ENCODE data around the gene DAPK3. TPM values are rescaled to one million over a fixed set of nuclear protein-coding genes. Genes with fewer than 3 reads are reported as not detected.
A peak's percentile ranks its signal among the peaks of the same experiment; 100 is the strongest.

DAPK3 gene
- total RNA-seq, 1 experiment from 2014 or later = 121 TPM

GRCh38 chr19:3984584-3984907, 13.6 kb upstream of the DAPK3 start:
- no CpG with 5 or more reads among the region's 10 CpGs for WGBS (ENCODE audit: extremely low coverage, insufficient read length, low lambda C conversion rate)
- H3K27me3 Mint-ChIP-seq (ENCODE audit: low read depth) = peaks cover 9% of the 10 kb centered on the region

More at GRCh38 chr19:3984584-3984907, 13.6 kb upstream of the DAPK3 start:
- Mint-ChIP-seq H3K27ac (peak overlapping the region; percentile 98 to 99 (median 99)), H3K4me3 (peak overlapping the region; percentile 97 to 99), H3K4me1 (peaks cover 35 to 42% of the 10 kb centered on the region in 2 experiments), H3K9me3 (no peaks in the 10 kb centered on the region; a peak in 1 of 5 replicates), H3K36me3 (ENCODE audit: insufficient read depth in 1 of 3, low read depth in 3 of 3) (peaks cover 50 to 56% (median 56%) of the 10 kb centered on the region in 3 experiments)
- no peaks in the 10 kb centered on the region for H3K27me3 ChIP-seq (ENCODE audit: insufficient read depth, low read length)
- H3K4ac ChIP-seq (ENCODE audit: low read depth, low read length) = peak overlapping the region; percentile 73; the same call in 1 of the 2 replicates
- peak overlapping the region; percentile 100 for H3K9ac ChIP-seq (ENCODE audit: extremely low read depth, insufficient read length, low read length)
- H3K4me2 ChIP-seq (ENCODE audit: insufficient read depth, insufficient read length, low read length) = peak overlapping the region; percentile 94
- H2AFZ ChIP-seq (ENCODE audit: low read length) = no peak overlapping the region
- H2BK12ac ChIP-seq (ENCODE audit: insufficient read length, low read depth, low read length) = no peak overlapping the region
- H3K9me3 ChIP-seq (ENCODE audit: control insufficient read depth, low read depth, low read length) = no peaks in the 10 kb centered on the region
- no peak overlapping the region for H2AK5ac ChIP-seq (ENCODE audit: insufficient read length, low read length)
- no peak overlapping the region for H2BK120ac ChIP-seq (ENCODE audit: low read depth, low read length, poor library complexity, severe bottlenecking)
- H3K4me1 ChIP-seq (ENCODE audit: insufficient read depth, low read length) = no peaks in the 10 kb centered on the region
- peak overlapping the region; percentile 89 for H4K5ac ChIP-seq (ENCODE audit: insufficient read length, low read depth, low read length)
- peak overlapping the region; percentile 78 for H3K18ac ChIP-seq (ENCODE audit: insufficient read length, low read depth, low read length)
- peak overlapping the region; percentile 64 for H3K56ac ChIP-seq (ENCODE audit: insufficient read length, low read depth, low read length)
- TF ChIP-seq CTCF (conservative IDR thresholded peaks at IDR 0.05) = no peak
- no peak for DNase-seq
- peaks cover 26% of the 10 kb centered on the region for H3K79me2 ChIP-seq (ENCODE audit: insufficient read depth, low read length)
- peak overlapping the region; percentile 80 for H4K91ac ChIP-seq (ENCODE audit: insufficient read length, low read depth, low read length)
- no peak overlapping the region for H3K23ac ChIP-seq (ENCODE audit: insufficient read length, low read depth, low read length)
- H2BK20ac ChIP-seq (ENCODE audit: low read depth, low read length, poor library complexity, severe bottlenecking) = no peak overlapping the region
- H4K8ac ChIP-seq (replicated peaks; ENCODE audit: insufficient read length, low read depth, low read length) = no peak overlapping the region
- peak overlapping the region; percentile 18 for H3K27ac ChIP-seq (ENCODE audit: insufficient read length, low read depth, low read length)
- peaks cover 4% of the 10 kb centered on the region for H4K20me1 ChIP-seq (ENCODE audit: control insufficient read depth, insufficient read depth, insufficient read length)
- peak overlapping the region; percentile 88 for H3K14ac ChIP-seq (ENCODE audit: insufficient read depth, low read length)
- H3K79me1 ChIP-seq (ENCODE audit: insufficient read depth, low read depth, low read length, poor library complexity, severe bottlenecking) = peaks cover 12% of the 10 kb centered on the region
- peaks cover 25% of the 10 kb centered on the region for H3K23me2 ChIP-seq (ENCODE audit: insufficient read length, low read depth, low read length, poor library complexity, severe bottlenecking)
- H2BK5ac ChIP-seq (ENCODE audit: insufficient read length, low read length) = no peak overlapping the region
- no peak overlapping the region for H2BK15ac ChIP-seq (ENCODE audit: low read depth, low read length)
- H3T11ph ChIP-seq (ENCODE audit: low read length) = no peak overlapping the region
